ENCODE measurements around the gene CDCA5.
A peak's percentile ranks its signal among the peaks of the same experiment; 100 is the strongest.

Gene CDCA5

GRCh38 chr11:65067446-65067845 lies 16.4 kb downstream of the CDCA5 start:
- DNase-seq: no peak

GRCh38 chr11:65066805-65067291 lies 17.0 kb downstream of the CDCA5 start:
- DNase-seq: no peak

GRCh38 chr11:65066315-65066714 lies 17.5 kb downstream of the CDCA5 start:
- DNase-seq: no peak

- no peak for DNase-seq
These were observed 18.0 kb downstream of the CDCA5 start for GRCh38 chr11:65065851-65066250.

GRCh38 chr11:65064847-65065240 lies 19.0 kb downstream of the CDCA5 start:
- no peak for DNase-seq

- no peak for DNase-seq
These were observed 20.3 kb downstream of the CDCA5 start for GRCh38 chr11:65063532-65063931.

GRCh38 chr11:65060913-65061408 lies 22.9 kb downstream of the CDCA5 start:
- peak in 2 of 4 experiments; percentile 33 to 53 for DNase-seq

GRCh38 chr11:65059959-65060824 lies 23.6 kb downstream of the CDCA5 start:
- no peak for DNase-seq

- DNase-seq: no peak
These were observed 24.3 kb downstream of the CDCA5 start for GRCh38 chr11:65059523-65059922.

GRCh38 chr11:65058419-65059054 lies 25.3 kb downstream of the CDCA5 start, which contains the start of gene NAALADL1:
NAALADL1 (minus strand) TSS chr11:65058553; CDS start chr11:65058521, 32 bp downstream.
- no peak for DNase-seq

GRCh38 chr11:65058012-65058411 lies 25.8 kb downstream of the CDCA5 start:
- DNase-seq: no peak

- DNase-seq: no peak
These were observed 26.3 kb downstream of the CDCA5 start for GRCh38 chr11:65057526-65057925.

- no peak for DNase-seq
These were observed 26.8 kb downstream of the CDCA5 start for GRCh38 chr11:65056999-65057398.

- no peak for DNase-seq
These were observed 28.3 kb downstream of the CDCA5 start for GRCh38 chr11:65055538-65055937.

- peak in 1 of 4 experiments; percentile 17 for DNase-seq
These were observed 29.9 kb downstream of the CDCA5 start for GRCh38 chr11:65053827-65054508.

GRCh38 chr11:65051398-65051858 lies 32.4 kb downstream of the CDCA5 start:
- no peak for DNase-seq

GRCh38 chr11:65047581-65048422 lies 36.0 kb downstream of the CDCA5 start:
- DNase-seq: peak in 1 of 4 experiments; percentile 18

- DNase-seq: no peak
These were observed 38.1 kb downstream of the CDCA5 start for GRCh38 chr11:65045728-65046127.

GRCh38 chr11:65045061-65045460 lies 38.8 kb downstream of the CDCA5 start:
- DNase-seq: no peak

GRCh38 chr11:65043881-65044501 lies 39.8 kb downstream of the CDCA5 start:
- DNase-seq: no peak

GRCh38 chr11:65042891-65043290 lies 40.9 kb downstream of the CDCA5 start:
- DNase-seq: no peak
